Nephron (organoid): ENCODE measurements around the gene RIMS3.
A peak's percentile ranks its signal among the peaks of the same experiment; 100 is the strongest.

Experiments used
- H3K27ac Mint-ChIP-seq, 3 experiments: 2 replicates each; pipeline ENCODE4 v1.8.0; 2020; ENCODE audit warnings: mixed read lengths in 3 of 3, mild to moderate bottlenecking in 2 of 3, moderate library complexity in 1 of 3
- H3K27me3 Mint-ChIP-seq: 2 replicates; pipeline ENCODE4 v1.8.0; 2021; ENCODE audit warnings: low read depth, mild to moderate bottlenecking, moderate library complexity, mixed read lengths
- H3K36me3 Mint-ChIP-seq: 2 replicates; pipeline ENCODE4 v1.8.0; 2020; ENCODE audit warnings: low read depth, mixed read lengths
- H3K4me1 Mint-ChIP-seq: 2 replicates; pipeline ENCODE4 v1.8.0; 2020; ENCODE audit warnings: mixed read lengths
- H3K4me3 Mint-ChIP-seq, 3 experiments: 2 replicates each; pipeline ENCODE4 v1.8.0; 2020; ENCODE audit warnings: mild to moderate bottlenecking in 3 of 3, mixed read lengths in 3 of 3, moderate library complexity in 2 of 3
- H3K9me3 Mint-ChIP-seq: 2 replicates; pipeline ENCODE4 v1.8.0; 2020; ENCODE audit warnings: mixed read lengths
- TF ChIP-seq, protein P1 (sequence below), 3 experiments: fragments of 200-600 bp; sonication (generic); IDR thresholded peaks; one replicate each; pipeline ENCODE4 v1.5.0; 2021; ENCODE audit warnings: antibody characterized with exemption in 3 of 3; ENCODE audit not compliant: unreplicated experiment in 3 of 3

Gene RIMS3

DNA sequence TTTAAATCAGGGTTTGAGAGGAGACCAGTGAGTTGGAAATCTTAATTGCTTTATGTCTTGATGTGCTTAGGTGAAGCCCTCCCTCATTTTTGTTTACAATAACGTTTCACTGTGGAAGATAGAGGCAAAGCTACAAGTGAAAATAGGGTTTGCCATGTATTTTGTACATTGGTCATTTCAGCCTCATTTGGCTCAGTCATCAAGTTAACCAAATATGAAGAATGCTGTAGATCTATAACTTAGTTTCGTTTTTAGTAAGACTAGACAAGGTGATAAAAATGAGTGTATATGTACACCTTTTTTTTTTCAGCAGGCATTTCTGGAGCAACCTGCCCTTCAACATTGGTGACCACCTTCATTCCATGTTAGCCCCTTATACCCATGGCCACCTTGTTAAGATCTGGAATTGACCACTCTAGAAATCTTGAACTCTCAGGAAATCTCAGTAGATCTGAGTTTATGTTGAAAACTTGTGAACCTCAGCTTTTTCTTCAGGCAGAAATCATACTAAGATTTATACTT, 28.9 kb upstream of the RIMS3 start:
- TF ChIP-seq, protein P1, sequence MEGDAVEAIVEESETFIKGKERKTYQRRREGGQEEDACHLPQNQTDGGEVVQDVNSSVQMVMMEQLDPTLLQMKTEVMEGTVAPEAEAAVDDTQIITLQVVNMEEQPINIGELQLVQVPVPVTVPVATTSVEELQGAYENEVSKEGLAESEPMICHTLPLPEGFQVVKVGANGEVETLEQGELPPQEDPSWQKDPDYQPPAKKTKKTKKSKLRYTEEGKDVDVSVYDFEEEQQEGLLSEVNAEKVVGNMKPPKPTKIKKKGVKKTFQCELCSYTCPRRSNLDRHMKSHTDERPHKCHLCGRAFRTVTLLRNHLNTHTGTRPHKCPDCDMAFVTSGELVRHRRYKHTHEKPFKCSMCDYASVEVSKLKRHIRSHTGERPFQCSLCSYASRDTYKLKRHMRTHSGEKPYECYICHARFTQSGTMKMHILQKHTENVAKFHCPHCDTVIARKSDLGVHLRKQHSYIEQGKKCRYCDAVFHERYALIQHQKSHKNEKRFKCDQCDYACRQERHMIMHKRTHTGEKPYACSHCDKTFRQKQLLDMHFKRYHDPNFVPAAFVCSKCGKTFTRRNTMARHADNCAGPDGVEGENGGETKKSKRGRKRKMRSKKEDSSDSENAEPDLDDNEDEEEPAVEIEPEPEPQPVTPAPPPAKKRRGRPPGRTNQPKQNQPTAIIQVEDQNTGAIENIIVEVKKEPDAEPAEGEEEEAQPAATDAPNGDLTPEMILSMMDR (IDR thresholded peaks at IDR 0.05; ENCODE audit: unreplicated experiment in 3 of 3) = no peak
- H3K4me3 Mint-ChIP-seq = peak overlapping the region; percentile 13 to 68 (median 59)

DNA sequence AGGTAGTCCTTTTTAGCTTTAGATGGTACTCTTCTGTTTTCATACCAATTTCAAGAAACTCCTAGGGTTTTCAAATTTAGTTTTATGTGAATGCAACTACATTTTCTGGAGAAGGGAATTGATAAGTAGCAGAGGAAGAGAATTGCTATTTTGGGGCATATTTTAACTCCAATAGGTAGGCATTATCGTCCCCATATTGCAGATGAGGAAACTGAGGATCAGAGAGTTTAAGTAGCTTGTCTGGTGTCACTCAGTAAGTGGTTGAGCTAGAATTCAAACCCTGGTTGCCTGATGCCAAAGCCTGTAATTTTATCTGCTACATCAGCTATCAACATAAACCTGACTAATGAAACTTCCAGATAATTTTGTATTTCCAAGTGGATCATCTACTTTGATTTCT, 27.9 kb upstream of the RIMS3 start:
- H3K4me1 Mint-ChIP-seq = peaks cover 42% of the 10 kb centered on the region
- TF ChIP-seq, protein P1 (IDR thresholded peaks at IDR 0.05; ENCODE audit: unreplicated experiment in 3 of 3) = no peak
- H3K27ac Mint-ChIP-seq = peak overlapping the region in 1 of 3 experiments; percentile 40

More for the DNA sequence above, 28.9 kb upstream of the RIMS3 start:
- no peaks in the 10 kb centered on the region for H3K27me3 Mint-ChIP-seq
- peaks cover 42% of the 10 kb centered on the region for H3K4me1 Mint-ChIP-seq
- H3K27ac Mint-ChIP-seq = peak overlapping the region in 2 of 3 experiments; percentile 17 to 45
- no peaks in the 10 kb centered on the region for H3K9me3 Mint-ChIP-seq
- H3K36me3 Mint-ChIP-seq = peaks cover 7% of the 10 kb centered on the region

DNA sequence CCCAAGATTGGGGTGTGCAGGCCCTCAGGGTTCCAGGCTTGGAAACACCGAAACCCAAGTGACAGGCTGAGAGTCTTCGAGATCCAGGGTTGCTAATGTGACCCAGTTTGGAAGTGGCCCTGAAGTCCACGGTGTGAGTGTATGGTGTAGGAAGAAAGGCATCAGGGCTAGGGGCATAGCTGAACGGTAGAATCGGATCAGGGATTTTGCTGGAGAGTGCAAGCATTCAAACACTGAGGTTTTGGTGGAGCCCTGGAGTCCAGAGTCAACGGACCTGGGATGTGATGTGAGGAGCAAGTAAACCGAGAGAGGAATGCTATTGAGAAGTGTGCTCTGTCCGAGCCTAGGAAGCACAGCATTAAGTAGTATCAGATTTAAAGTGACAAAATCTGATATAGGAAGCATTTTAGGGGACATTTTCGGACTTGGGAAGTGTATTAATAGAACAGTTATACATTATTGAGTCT, 27.0 kb upstream of the RIMS3 start:
- Mint-ChIP-seq H3K4me1 (peaks cover 42% of the 10 kb centered on the region), H3K36me3 (peaks cover 20% of the 10 kb centered on the region), H3K4me3 (peak overlapping the region; percentile 94 to 97 (median 95)), H3K27ac (peak overlapping the region; percentile 93 to 98 (median 95)), H3K27me3 (no peaks in the 10 kb centered on the region), H3K9me3 (no peaks in the 10 kb centered on the region)
- TF ChIP-seq, protein P1 (IDR thresholded peaks at IDR 0.05; ENCODE audit: unreplicated experiment in 3 of 3) = no peak

More for the DNA sequence above, 27.9 kb upstream of the RIMS3 start:
- H3K9me3 Mint-ChIP-seq = no peaks in the 10 kb centered on the region
- no peaks in the 10 kb centered on the region for H3K27me3 Mint-ChIP-seq
- peak overlapping the region; percentile 46 to 97 (median 51) for H3K4me3 Mint-ChIP-seq
- H3K36me3 Mint-ChIP-seq = peaks cover 14% of the 10 kb centered on the region

DNA sequence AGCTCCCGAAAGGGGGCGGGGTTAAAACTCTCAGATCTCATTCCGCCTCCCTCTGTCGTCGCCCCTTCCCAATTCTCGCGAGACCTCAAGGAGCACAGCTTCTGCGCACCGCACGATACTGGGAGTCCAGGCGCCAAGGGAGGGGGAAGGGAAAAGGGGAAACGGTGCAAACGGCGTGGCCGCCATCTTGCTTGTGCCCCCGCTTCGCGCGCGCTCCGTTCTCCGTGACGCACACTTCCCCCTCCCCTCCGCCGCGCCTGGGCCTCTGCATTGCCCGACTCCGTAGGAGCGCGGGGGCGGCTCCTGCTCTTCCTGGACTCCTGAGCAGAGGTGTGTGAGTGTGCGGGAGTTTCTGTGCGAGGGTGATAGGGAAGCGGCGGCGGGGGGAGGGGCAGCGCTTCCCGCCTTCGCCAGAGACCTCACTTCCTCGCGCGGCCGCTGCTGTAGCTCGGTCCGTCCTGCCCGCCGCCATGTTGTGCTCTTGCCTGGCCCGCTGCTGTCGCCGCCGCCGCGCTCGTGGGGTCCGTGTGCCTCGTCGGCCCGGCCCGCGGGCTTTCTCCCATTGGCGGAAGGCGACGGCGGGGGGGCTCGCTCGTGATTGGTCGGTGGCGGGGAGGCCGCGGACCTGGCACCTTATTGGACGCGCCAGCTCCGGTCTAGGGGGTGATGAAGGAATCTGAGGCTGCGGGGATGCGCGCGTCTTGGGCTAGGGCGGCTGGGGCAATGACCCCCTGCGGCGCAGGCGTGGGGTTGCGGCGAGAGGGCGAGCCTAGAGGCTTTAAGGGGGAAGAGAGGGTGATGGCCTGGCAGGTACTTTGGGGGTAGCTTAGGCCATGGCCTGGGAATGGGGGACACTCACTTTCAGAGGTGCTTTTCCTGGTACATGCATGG, 26.3 kb upstream of the RIMS3 start, which contains the start of gene NFYC:
Gene NFYC, plus strand, starts transcription at position 167 of the 891 bp plus-strand sequence. CDS start 47,140 bp downstream, outside the sequence.
- Mint-ChIP-seq H3K4me1 (peaks cover 37% of the 10 kb centered on the region), H3K27ac (peak within 1 kb of the TSS; percentile 93 to 98 (median 95)), H3K36me3 (peaks cover 25% of the 10 kb centered on the region), H3K9me3 (peaks cover under 1% of the 10 kb centered on the region), H3K4me3 (peak within 1 kb of the TSS; percentile 94 to 97 (median 95)), H3K27me3 (no peaks in the 10 kb centered on the region)
- TF ChIP-seq, protein P1 (IDR thresholded peaks at IDR 0.05; ENCODE audit: unreplicated experiment in 3 of 3) = no peak

DNA sequence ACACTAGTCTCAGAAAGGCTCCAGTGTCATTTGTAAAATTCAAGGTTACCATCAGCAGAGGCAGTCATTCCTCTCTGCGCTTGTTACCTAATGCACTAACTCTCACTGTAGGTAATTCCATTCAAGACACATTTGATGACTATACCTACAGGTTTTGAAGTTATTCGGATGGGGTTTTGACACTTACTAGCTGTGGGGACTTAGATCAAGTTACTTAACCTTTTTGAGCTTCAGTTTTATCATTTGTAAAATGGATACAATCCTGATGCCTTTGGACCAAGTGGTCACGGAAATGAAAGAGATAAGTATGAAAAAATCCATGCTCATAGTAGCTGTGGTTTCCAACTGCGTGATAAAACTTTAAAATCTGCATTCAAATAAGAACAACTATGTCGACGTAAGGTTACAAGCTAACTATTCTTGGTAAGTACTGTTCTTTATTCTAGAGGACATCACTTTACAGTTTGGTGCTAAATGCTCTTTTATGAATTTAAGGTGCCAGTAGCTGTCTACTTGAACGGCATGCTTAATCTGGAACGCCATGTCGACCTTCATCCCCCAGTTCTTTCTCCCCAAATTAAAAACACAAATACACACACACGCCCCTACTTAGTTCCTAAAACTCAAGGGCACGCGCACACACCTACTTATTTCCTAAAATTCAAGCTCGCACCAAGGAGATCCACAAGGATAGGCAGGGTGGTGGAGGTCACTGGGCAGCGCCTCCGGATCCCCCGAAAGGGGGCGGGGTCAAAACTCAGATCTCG, 25.5 kb upstream of the RIMS3 start:
- peaks cover 33% of the 10 kb centered on the region for H3K4me1 Mint-ChIP-seq
- H3K36me3 Mint-ChIP-seq = peaks cover 33% of the 10 kb centered on the region
- peaks cover 3% of the 10 kb centered on the region for H3K9me3 Mint-ChIP-seq
- TF ChIP-seq, protein P1 (IDR thresholded peaks at IDR 0.05; ENCODE audit: unreplicated experiment in 3 of 3) = no peak
- no peaks in the 10 kb centered on the region for H3K27me3 Mint-ChIP-seq
- peak overlapping the region; percentile 94 to 97 (median 95) for H3K4me3 Mint-ChIP-seq
- H3K27ac Mint-ChIP-seq = peak overlapping the region; percentile 93 to 98 (median 95)
